SK-N-SH treated with all-trans-retinoic acid at 6 μM for 48 hours (cell line): Measurements from ENCODE around the gene FAM131C.

Experiments
- ATAC-seq: fragments of 200-7000 bp; cut with Tn5 transposase; 3 replicates; pipeline ENCODE4 v1.9.1; 2020; ENCODE audit warnings: mild to moderate bottlenecking, moderate library complexity
- BACH2 ChIP-seq: fragments of 250-450 bp; sonication (Bioruptor Pico); IDR thresholded peaks from 2 replicates; pipeline ENCODE4 v1.9.0; 2021; ENCODE audit warnings: mild to moderate bottlenecking, borderline replicate concordance
- CSDC2 ChIP-seq: fragments of 250-450 bp; sonication (Bioruptor Pico); IDR thresholded peaks from 2 replicates; pipeline ENCODE4 v1.5.0; 2020; ENCODE audit warnings: mild to moderate bottlenecking, moderate library complexity
- ESRRG ChIP-seq: fragments of 250-450 bp; sonication (Bioruptor Pico); IDR thresholded peaks from 2 replicates; pipeline ENCODE4 v1.6.1; 2021; ENCODE audit warnings: mild to moderate bottlenecking
- GLIS3 ChIP-seq: fragments of 250-450 bp; sonication (Bioruptor Pico); IDR thresholded peaks from 2 replicates; pipeline ENCODE4 v1.5.0; 2020; ENCODE audit warnings: mild to moderate bottlenecking, moderate library complexity
- ISL1 ChIP-seq: fragments of 250-450 bp; sonication (Bioruptor Pico); IDR thresholded peaks from 2 replicates; pipeline ENCODE4 v2.1.2; 2022; ENCODE audit warnings: mild to moderate bottlenecking, moderate library complexity
- OSR1 ChIP-seq: fragments of 250-450 bp; sonication (Bioruptor Pico); IDR thresholded peaks from 2 replicates; pipeline ENCODE4 v1.8.0; 2022; ENCODE audit warnings: moderate library complexity, mild to moderate bottlenecking, inconsistent platforms
- PPARA ChIP-seq: fragments of 250-450 bp; sonication (Bioruptor Pico); IDR thresholded peaks from 2 replicates; pipeline ENCODE4 v1.5.0; 2020; ENCODE audit warnings: mild to moderate bottlenecking, borderline replicate concordance
- RARB ChIP-seq: fragments of 250-450 bp; sonication (Bioruptor Pico); IDR thresholded peaks from 2 replicates; pipeline ENCODE4 v1.8.0; 2021; ENCODE audit warnings: mild to moderate bottlenecking, moderate library complexity
- SNAI2 ChIP-seq: fragments of 250-450 bp; sonication (Bioruptor Pico); IDR thresholded peaks from 2 replicates; pipeline ENCODE4 v1.5.0; 2020; ENCODE audit warnings: mild to moderate bottlenecking, moderate library complexity
- TCF4 ChIP-seq: fragments of 250-450 bp; sonication (Bioruptor Pico); IDR thresholded peaks from 2 replicates; pipeline ENCODE4 v1.8.0; 2021; ENCODE audit warnings: mild to moderate bottlenecking, moderate library complexity, borderline replicate concordance
- ZC3H10 ChIP-seq: fragments of 250-450 bp; sonication (Bioruptor Pico); IDR thresholded peaks from 2 replicates; pipeline ENCODE4 v1.5.1; 2021; ENCODE audit warnings: mild to moderate bottlenecking, moderate library complexity
- ZFP3 ChIP-seq: fragments of 250-450 bp; sonication (Bioruptor Pico); IDR thresholded peaks from 2 replicates; pipeline ENCODE4 v1.5.0; 2020; ENCODE audit warnings: mild to moderate bottlenecking, moderate library complexity
- ZFP30 ChIP-seq: fragments of 450-650 bp; formaldehyde crosslinking; IDR thresholded peaks from 2 replicates; pipeline ENCODE4 v1.5.0; 2022; ENCODE audit warnings: mild to moderate bottlenecking, moderate library complexity
- ZNF565 ChIP-seq: fragments of 450-650 bp; formaldehyde crosslinking; conservative IDR thresholded peaks from 2 replicates; pipeline ENCODE4 v1.5.0; 2020; ENCODE audit warnings: low read depth, mild to moderate bottlenecking, moderate library complexity
- ZNF70 ChIP-seq: fragments of 450-650 bp; formaldehyde crosslinking; IDR thresholded peaks from 2 replicates; pipeline ENCODE4 v1.5.0; 2020; ENCODE audit warnings: mild to moderate bottlenecking, moderate library complexity
- ZNF8 ChIP-seq: fragments of 450-650 bp; formaldehyde crosslinking; IDR thresholded peaks from 2 replicates; pipeline ENCODE4 v1.5.0; 2020; ENCODE audit warnings: mild to moderate bottlenecking, moderate library complexity
- TF ChIP-seq, protein P1 (sequence below): fragments of 250-450 bp; sonication (Bioruptor Pico); IDR thresholded peaks from 2 replicates; pipeline ENCODE4 v1.8.0; 2020; ENCODE audit warnings: mild to moderate bottlenecking, moderate library complexity, borderline replicate concordance
- TF ChIP-seq, protein P2 (sequence below): fragments of 250-450 bp; sonication (Bioruptor Pico); IDR thresholded peaks from 2 replicates; pipeline ENCODE4 v1.5.0; 2020; ENCODE audit warnings: mild to moderate bottlenecking, moderate library complexity
- TF ChIP-seq, protein P3 (sequence below): fragments of 250-450 bp; sonication (Bioruptor Pico); IDR thresholded peaks from 2 replicates; pipeline ENCODE4 v1.8.0; 2021; ENCODE audit warnings: low read depth, mild to moderate bottlenecking, moderate library complexity, borderline replicate concordance
- TF ChIP-seq, protein P4 (sequence below): fragments of 250-450 bp; sonication (Bioruptor Pico); IDR thresholded peaks from 2 replicates; pipeline ENCODE4 v1.5.1; 2021; ENCODE audit warnings: mild to moderate bottlenecking, moderate library complexity
- TF ChIP-seq, protein P5 (sequence below): fragments of 250-450 bp; sonication (Bioruptor Pico); IDR thresholded peaks from 2 replicates; pipeline ENCODE4 v1.5.1; 2020; ENCODE audit warnings: low read depth, mild to moderate bottlenecking, moderate library complexity

The FAM131C gene

DNA sequence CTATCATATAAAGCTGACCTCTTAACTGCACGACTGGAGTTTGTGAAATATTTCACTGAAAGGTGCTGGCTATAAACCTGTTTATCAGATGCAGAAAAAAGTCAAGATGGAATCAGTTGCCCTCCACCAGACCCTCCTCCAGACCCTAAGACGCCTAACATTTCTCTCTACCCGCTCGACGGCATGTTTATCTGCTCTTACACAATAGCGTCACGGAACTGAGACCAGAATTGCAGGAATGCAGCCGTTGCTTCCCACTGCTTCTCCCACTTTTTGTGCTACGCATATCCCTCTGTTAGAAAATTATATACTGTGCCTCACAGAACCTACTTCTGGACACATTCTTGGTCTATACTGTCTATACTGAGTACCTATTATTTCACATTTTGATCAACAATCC is 28.2 kb upstream of the FAM131C start:
- TF ChIP-seq PPARA (CRISPR knock-in tag) (no peak), BACH2 (CRISPR knock-in tag) (no peak), ZFP30 (CRISPR knock-in tag) (no peak), ISL1 (CRISPR knock-in tag) (no peak), GLIS3 (CRISPR knock-in tag) (no peak), ZFP3 (CRISPR knock-in tag) (no peak), ZNF8 (CRISPR knock-in tag) (no peak), ESRRG (no peak), ZNF565 (CRISPR knock-in tag) (no peak), OSR1 (no peak), SNAI2 (CRISPR knock-in tag) (no peak), ZNF70 (CRISPR knock-in tag) (no peak), RARB (CRISPR knock-in tag) (no peak), ZC3H10 (CRISPR knock-in tag) (no peak), TCF4 (no peak)
- TF ChIP-seq, protein P1, sequence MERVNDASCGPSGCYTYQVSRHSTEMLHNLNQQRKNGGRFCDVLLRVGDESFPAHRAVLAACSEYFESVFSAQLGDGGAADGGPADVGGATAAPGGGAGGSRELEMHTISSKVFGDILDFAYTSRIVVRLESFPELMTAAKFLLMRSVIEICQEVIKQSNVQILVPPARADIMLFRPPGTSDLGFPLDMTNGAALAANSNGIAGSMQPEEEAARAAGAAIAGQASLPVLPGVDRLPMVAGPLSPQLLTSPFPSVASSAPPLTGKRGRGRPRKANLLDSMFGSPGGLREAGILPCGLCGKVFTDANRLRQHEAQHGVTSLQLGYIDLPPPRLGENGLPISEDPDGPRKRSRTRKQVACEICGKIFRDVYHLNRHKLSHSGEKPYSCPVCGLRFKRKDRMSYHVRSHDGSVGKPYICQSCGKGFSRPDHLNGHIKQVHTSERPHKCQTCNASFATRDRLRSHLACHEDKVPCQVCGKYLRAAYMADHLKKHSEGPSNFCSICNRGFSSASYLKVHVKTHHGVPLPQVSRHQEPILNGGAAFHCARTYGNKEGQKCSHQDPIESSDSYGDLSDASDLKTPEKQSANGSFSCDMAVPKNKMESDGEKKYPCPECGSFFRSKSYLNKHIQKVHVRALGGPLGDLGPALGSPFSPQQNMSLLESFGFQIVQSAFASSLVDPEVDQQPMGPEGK (CRISPR knock-in tag), result no peak
- TF ChIP-seq, protein P2, sequence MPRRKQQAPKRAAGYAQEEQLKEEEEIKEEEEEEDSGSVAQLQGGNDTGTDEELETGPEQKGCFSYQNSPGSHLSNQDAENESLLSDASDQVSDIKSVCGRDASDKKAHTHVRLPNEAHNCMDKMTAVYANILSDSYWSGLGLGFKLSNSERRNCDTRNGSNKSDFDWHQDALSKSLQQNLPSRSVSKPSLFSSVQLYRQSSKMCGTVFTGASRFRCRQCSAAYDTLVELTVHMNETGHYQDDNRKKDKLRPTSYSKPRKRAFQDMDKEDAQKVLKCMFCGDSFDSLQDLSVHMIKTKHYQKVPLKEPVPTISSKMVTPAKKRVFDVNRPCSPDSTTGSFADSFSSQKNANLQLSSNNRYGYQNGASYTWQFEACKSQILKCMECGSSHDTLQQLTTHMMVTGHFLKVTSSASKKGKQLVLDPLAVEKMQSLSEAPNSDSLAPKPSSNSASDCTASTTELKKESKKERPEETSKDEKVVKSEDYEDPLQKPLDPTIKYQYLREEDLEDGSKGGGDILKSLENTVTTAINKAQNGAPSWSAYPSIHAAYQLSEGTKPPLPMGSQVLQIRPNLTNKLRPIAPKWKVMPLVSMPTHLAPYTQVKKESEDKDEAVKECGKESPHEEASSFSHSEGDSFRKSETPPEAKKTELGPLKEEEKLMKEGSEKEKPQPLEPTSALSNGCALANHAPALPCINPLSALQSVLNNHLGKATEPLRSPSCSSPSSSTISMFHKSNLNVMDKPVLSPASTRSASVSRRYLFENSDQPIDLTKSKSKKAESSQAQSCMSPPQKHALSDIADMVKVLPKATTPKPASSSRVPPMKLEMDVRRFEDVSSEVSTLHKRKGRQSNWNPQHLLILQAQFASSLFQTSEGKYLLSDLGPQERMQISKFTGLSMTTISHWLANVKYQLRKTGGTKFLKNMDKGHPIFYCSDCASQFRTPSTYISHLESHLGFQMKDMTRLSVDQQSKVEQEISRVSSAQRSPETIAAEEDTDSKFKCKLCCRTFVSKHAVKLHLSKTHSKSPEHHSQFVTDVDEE (CRISPR knock-in tag), result no peak
- TF ChIP-seq, protein P3, sequence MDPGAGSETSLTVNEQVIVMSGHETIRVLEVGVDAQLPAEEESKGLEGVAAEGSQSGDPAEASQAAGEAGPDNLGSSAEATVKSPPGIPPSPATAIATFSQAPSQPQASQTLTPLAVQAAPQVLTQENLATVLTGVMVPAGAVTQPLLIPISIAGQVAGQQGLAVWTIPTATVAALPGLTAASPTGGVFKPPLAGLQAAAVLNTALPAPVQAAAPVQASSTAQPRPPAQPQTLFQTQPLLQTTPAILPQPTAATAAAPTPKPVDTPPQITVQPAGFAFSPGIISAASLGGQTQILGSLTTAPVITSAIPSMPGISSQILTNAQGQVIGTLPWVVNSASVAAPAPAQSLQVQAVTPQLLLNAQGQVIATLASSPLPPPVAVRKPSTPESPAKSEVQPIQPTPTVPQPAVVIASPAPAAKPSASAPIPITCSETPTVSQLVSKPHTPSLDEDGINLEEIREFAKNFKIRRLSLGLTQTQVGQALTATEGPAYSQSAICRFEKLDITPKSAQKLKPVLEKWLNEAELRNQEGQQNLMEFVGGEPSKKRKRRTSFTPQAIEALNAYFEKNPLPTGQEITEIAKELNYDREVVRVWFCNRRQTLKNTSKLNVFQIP (CRISPR knock-in tag), result no peak
- TF ChIP-seq, protein P4, sequence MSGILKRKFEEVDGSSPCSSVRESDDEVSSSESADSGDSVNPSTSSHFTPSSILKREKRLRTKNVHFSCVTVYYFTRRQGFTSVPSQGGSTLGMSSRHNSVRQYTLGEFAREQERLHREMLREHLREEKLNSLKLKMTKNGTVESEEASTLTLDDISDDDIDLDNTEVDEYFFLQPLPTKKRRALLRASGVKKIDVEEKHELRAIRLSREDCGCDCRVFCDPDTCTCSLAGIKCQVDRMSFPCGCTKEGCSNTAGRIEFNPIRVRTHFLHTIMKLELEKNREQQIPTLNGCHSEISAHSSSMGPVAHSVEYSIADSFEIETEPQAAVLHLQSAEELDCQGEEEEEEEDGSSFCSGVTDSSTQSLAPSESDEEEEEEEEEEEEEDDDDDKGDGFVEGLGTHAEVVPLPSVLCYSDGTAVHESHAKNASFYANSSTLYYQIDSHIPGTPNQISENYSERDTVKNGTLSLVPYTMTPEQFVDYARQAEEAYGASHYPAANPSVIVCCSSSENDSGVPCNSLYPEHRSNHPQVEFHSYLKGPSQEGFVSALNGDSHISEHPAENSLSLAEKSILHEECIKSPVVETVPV, result no peak
- no peak for ATAC-seq

DNA sequence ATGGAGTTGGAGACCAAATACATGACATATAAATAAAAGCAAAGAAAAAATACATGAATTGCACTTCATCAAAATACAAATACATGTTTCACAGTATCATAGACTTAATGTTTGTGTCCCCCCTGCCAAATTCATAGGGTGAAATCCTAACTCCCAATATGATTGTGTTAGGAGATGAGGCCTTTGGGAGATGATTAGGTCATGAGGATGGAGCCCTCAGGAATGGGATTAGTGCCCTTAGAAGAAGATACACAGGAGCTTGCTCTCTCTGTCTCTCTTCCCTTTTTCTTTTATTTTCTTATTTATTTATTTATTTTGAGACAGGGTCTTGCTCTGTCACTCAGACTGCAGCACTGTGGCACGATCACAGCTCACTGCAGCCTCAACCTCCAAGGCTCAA is 26.0 kb upstream of the FAM131C start:
- no peak for TF ChIP-seq ESRRG
- TF ChIP-seq, protein P5, sequence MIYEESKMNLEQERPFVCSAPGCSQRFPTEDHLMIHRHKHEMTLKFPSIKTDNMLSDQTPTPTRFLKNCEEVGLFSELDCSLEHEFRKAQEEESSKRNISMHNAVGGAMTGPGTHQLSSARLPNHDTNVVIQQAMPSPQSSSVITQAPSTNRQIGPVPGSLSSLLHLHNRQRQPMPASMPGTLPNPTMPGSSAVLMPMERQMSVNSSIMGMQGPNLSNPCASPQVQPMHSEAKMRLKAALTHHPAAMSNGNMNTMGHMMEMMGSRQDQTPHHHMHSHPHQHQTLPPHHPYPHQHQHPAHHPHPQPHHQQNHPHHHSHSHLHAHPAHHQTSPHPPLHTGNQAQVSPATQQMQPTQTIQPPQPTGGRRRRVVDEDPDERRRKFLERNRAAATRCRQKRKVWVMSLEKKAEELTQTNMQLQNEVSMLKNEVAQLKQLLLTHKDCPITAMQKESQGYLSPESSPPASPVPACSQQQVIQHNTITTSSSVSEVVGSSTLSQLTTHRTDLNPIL (CRISPR knock-in tag), result no peak
- TF ChIP-seq, all 23 proteins: peak for 0
- ATAC-seq, result no peak

DNA sequence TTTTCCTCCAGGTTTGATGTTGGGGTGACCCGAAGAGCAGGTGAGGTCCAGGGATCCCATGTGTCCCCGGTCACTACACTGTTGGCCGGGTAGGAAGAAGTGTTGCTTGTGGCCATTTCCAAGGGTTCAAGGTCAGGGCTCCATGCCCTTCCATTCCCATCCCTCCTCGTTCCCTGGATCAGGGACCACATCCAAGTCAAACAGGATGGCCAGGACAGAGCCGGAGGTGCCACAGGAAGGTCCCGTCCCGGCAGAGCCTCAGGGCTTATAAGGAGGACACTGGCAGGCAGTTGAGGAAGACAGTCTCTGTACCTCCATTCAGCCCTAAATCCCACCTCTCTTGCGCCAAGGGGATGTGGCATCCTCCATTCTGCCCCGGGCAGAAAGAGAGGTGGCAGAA is 22.0 kb upstream of the FAM131C start:
- no peak for ATAC-seq
- no peak for TF ChIP-seq ZC3H10 (CRISPR knock-in tag)

DNA sequence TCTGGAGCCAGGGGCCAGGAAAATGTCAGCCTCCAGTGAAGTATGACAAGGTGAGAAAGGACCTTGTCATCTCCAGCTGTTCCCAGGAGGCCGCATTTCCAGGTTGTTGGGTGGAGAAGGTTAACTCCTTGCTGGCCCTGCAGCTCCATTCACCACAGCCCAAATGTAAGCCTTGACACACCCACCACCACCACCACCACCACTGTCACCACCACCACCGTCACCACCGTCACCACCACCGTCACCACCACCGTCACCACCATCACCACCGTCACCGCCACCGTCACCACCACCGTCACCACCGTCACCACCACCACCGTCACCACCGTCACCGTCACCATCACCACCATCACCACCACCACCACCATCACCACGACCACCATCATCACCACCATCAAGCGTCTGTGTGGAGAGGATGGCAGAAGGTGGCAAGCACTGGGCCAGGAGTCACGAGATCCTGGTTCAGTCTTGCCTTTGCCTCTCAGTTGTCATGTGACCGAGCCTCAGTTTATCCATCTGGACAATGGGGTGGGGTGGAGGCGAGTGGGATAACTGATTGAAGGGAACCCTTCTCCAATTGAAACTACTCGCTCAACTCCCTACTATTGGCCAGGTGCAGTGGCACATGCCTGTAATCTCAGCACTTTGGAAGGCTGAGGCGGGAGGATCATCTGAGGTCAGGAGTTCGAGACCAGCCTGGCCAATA is 21.2 kb upstream of the FAM131C start:
- no peak for TF ChIP-seq CSDC2 (CRISPR knock-in tag)
- no peak for TF ChIP-seq ZC3H10 (CRISPR knock-in tag)
- TF ChIP-seq ISL1 (CRISPR knock-in tag), result no peak
- TF ChIP-seq, protein P4, result no peak
- no peak for TF ChIP-seq ZNF70 (CRISPR knock-in tag)
- TF ChIP-seq, protein P5 (CRISPR knock-in tag), result no peak
- TF ChIP-seq, protein P3 (CRISPR knock-in tag), result no peak
- no peak for TF ChIP-seq TCF4
- TF ChIP-seq PPARA (CRISPR knock-in tag), result no peak
- TF ChIP-seq, all 23 proteins: peak for 0
- no peak for ATAC-seq
